HCT116 (cell line): ENCODE data around the gene SGIP1. TPM values are rescaled to one million over a fixed set of nuclear protein-coding genes. Genes with fewer than 3 reads are reported as not detected.
A peak's percentile ranks its signal among the peaks of the same experiment; 100 is the strongest.

Source experiments
- ATAC-seq: fragments of 200-7000 bp; cut with Tn5 transposase; 2 replicates; pipeline ENCODE4 v1.9.1; 2020; ENCODE audit warnings: mild to moderate bottlenecking, moderate library complexity
- BruUV-seq: library from RNA; stranded (reverse); fragments of 400-500 nt; replicated peaks from 2 replicates; lab custom pipeline; 2021; lab: Mats Ljungman, UMichigan
- CTCF ChIA-PET: fragments of 300-600 bp; sonication (Branson Sonifier 250); formaldehyde crosslinking; loops from one replicate; lab custom pipeline; 2021; ENCODE audit warnings: antibody characterized with exemption; lab: Charles Lee
- POLR2A ChIA-PET: fragments of 300-600, 350-600 bp; sonication (Branson Sonifier 250); formaldehyde crosslinking; loops from one replicate; lab custom pipeline; 2021; ENCODE audit warnings: antibody characterized with exemption; lab: Charles Lee
- RAD21 ChIA-PET, 2 experiments: fragments of 300-600 bp; sonication (Branson Sonifier 250); formaldehyde crosslinking; loops; one replicate each; lab custom pipeline; 2023; ENCODE audit warnings: low total read pairs in 2 of 2; ENCODE audit not compliant: uncharacterized antibody in 2 of 2, unreplicated experiment in 2 of 2, low non-redundant PET in 1 of 2; lab: Charles Lee
- DNase-seq: peaks from one replicate; pipeline ENCODE4 v3.0.0-alpha.2; 2010; ENCODE audit warnings: low read depth, low spot score
- H2AFZ ChIP-seq: fragments of 200-600 bp; shearing (Covaris generic), sonication (generic); 2 replicates; pipeline ENCODE4 v1.6.1; 2017; ENCODE audit warnings: low read depth, mixed run types, mixed read lengths, antibody characterized with exemption, low read length; ENCODE audit not compliant: poor library complexity, severe bottlenecking
- H3K27ac ChIP-seq: 2 replicates; pipeline ENCODE4 v1.5.1; 2012; ENCODE audit warnings: low read depth, low read length
- H3K27me3 ChIP-seq: fragments of 200-600 bp; sonication (generic); 2 replicates; pipeline ENCODE4 v1.6.1; 2016; ENCODE audit warnings: mixed run types, low read length, mixed read lengths; ENCODE audit not compliant: insufficient read depth
- H3K36me3 ChIP-seq, 2 experiments: fragments of 200-500 bp in 1 of 2; fragments of 200-600 bp in 1 of 2; sonication (Bioruptor generic) in 1 of 2; sonication (generic) in 1 of 2; 2 replicates each; pipeline versions ENCODE4 v1.5.1 to v1.6.1; 2014 to 2016; ENCODE audit warnings: low read length in 2 of 2, inconsistent platforms in 1 of 2, mixed read lengths in 1 of 2, mixed run types in 1 of 2; ENCODE audit not compliant: insufficient read depth in 2 of 2, control insufficient read depth in 1 of 2
- H3K4me1 ChIP-seq, 2 experiments: fragments of 200-600 bp in 1 of 2; sonication (generic) in 1 of 2; 2 replicates each; pipeline versions ENCODE4 v1.5.1 to v1.6.1; 2012 to 2017; ENCODE audit warnings: low read length in 2 of 2, inconsistent platforms in 1 of 2, mild to moderate bottlenecking in 1 of 2, mixed read lengths in 1 of 2, mixed run types in 1 of 2, moderate library complexity in 1 of 2; ENCODE audit not compliant: insufficient read depth in 2 of 2, control insufficient read depth in 1 of 2
- H3K4me2 ChIP-seq: fragments of 200-600 bp; sonication (generic); 2 replicates; pipeline ENCODE4 v1.6.1; 2017; ENCODE audit warnings: mixed run types, low read length, mixed read lengths
- H3K4me3 ChIP-seq, 2 experiments: fragments of 200-600 bp in 1 of 2; sonication (generic) in 1 of 2; replicated peaks in 1 of 2; 2 replicates each; pipeline ENCODE4 v1.5.1; 2011 to 2016; ENCODE audit warnings: low read length in 2 of 2, control low read depth in 1 of 2, low read depth in 1 of 2, mild to moderate bottlenecking in 1 of 2, mixed read lengths in 1 of 2, mixed run types in 1 of 2
- H3K79me2 ChIP-seq: fragments of 200-600 bp; sonication (generic); 2 replicates; pipeline ENCODE4 v1.6.1; 2017; ENCODE audit warnings: mild to moderate bottlenecking, mixed run types, low read length, moderate library complexity, mixed read lengths; ENCODE audit not compliant: insufficient read depth
- H3K9ac ChIP-seq: fragments of 200-600 bp; sonication (generic); 2 replicates; pipeline ENCODE4 v1.6.1; 2016; ENCODE audit warnings: low read length, mixed read lengths
- H3K9me2 ChIP-seq: fragments of 200-600 bp; sonication (generic), shearing (Covaris generic); 2 replicates; pipeline ENCODE4 v1.6.1; 2017; ENCODE audit warnings: mixed run types, mild to moderate bottlenecking, moderate library complexity; ENCODE audit not compliant: insufficient read depth
- H3K9me3 ChIP-seq, 2 experiments: fragments of 200-500 bp in 1 of 2; fragments of 200-600 bp in 1 of 2; sonication (Bioruptor generic) in 1 of 2; sonication (generic) in 1 of 2; 2 replicates each; pipeline ENCODE4 v1.6.1; 2014 to 2017; ENCODE audit warnings: low read length in 2 of 2, mixed read lengths in 2 of 2, inconsistent platforms in 1 of 2, low read depth in 1 of 2, mild to moderate bottlenecking in 1 of 2, mixed run types in 1 of 2, moderate library complexity in 1 of 2; ENCODE audit not compliant: control insufficient read depth in 1 of 2, insufficient read depth in 1 of 2
- H4K20me1 ChIP-seq: fragments of 200-600 bp; sonication (generic), shearing (Covaris generic); 2 replicates; pipeline ENCODE4 v1.6.1; 2017; ENCODE audit warnings: mixed run types, mild to moderate bottlenecking, moderate library complexity; ENCODE audit not compliant: insufficient read depth
- CEBPB ChIP-seq: IDR thresholded peaks from 2 replicates; pipeline ENCODE4 v1.6.1; 2012; ENCODE audit warnings: low read depth
- EZH2 ChIP-seq: fragments of 200-600 bp; sonication (generic); IDR thresholded peaks from 2 replicates; pipeline ENCODE4 v1.6.1; 2017; ENCODE audit warnings: antibody characterized with exemption, mixed run types
- EZH2phosphoT487 ChIP-seq: fragments of 200-600 bp; IDR thresholded peaks from 2 replicates; pipeline ENCODE4 v1.6.1; 2018; ENCODE audit warnings: antibody characterized with exemption, borderline replicate concordance
- FOSL1 ChIP-seq: IDR thresholded peaks from 2 replicates; pipeline ENCODE4 v1.6.1; 2012; ENCODE audit warnings: low read depth
- POLR2AphosphoS5 ChIP-seq: IDR thresholded peaks from 2 replicates; pipeline ENCODE4 v1.6.1; 2011; ENCODE audit warnings: mild to moderate bottlenecking, low read depth, low read length, moderate library complexity
- RAD21 ChIP-seq: IDR thresholded peaks from 2 replicates; pipeline ENCODE4 v1.6.1; 2012; ENCODE audit warnings: low read depth, mild to moderate bottlenecking
- SRF ChIP-seq: IDR thresholded peaks from 2 replicates; pipeline ENCODE4 v1.6.1; 2012; ENCODE audit warnings: low read depth
- ZFX ChIP-seq: fragments of 450-650 bp; IDR thresholded peaks from 2 replicates; pipeline ENCODE4 v1.6.1; 2017
- intact Hi-C: fragments of 100-400 bp; cut with micrococcal nuclease; formaldehyde crosslinking; loops from 2 replicates; pipeline ENCODE4 v1.10.0; 2022
- total RNA-seq: library from RNA; stranded (reverse); gene quantifications from one replicate; pipeline ENCODE4 v1.2.1, GENCODE V29; 2021; ENCODE audit not compliant: unreplicated experiment
- TF ChIP-seq, protein P1 (sequence below), 3 experiments: fragments of 200-600 bp in 1 of 3; sonication (generic) in 1 of 3; IDR thresholded peaks in 2 of 3; conservative IDR thresholded peaks in 1 of 3; 2 replicates each; pipeline ENCODE4 v1.5.1; 2012 to 2017; ENCODE audit warnings: low read depth in 2 of 3, low read length in 2 of 3, antibody characterized with exemption in 1 of 3, borderline replicate concordance in 1 of 3, control low read depth in 1 of 3, mild to moderate bottlenecking in 1 of 3, mixed read lengths in 1 of 3, mixed run types in 1 of 3, moderate library complexity in 1 of 3; ENCODE audit not compliant: insufficient read depth in 1 of 3

The SGIP1 gene
- total RNA-seq, 1 experiment from 2014 or later = 0.15 TPM

DNA sequence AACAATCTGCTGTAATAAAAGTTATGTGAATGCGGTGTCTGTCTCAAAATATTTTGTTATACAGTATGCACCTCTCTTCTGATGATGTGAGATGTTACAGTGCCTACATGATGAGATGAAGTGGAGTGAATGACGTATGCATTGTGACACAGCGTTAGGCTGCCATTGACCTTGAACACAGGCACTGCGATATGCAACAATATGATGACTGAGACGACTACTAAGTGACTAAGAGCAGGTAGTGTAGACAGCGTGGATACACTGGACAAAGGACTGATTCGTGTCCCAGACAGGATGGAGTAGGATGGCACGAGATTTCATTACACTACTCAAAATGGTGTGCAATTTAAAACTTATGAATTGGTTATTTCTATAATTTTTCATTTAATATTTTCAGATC, 8.4 kb downstream of the SGIP1 start:
- Histone ChIP-seq H3K9ac (peak overlapping the region; percentile 50), H4K20me1 (no peaks in the 10 kb centered on the region), H3K4me3 (no peak overlapping the region), H3K9me3 (no peaks in the 10 kb centered on the region), H3K27me3 (no peaks in the 10 kb centered on the region), H3K79me2 (no peaks in the 10 kb centered on the region), H3K27ac (peak overlapping the region; percentile 71), H2AFZ (peak overlapping the region; percentile 96), H3K4me1 (peaks cover 21 to 51% of the 10 kb centered on the region in 2 experiments), H3K36me3 (no peaks in the 10 kb centered on the region), H3K4me2 (peak overlapping the region; percentile 64), H3K9me2 (peaks cover under 1% of the 10 kb centered on the region; the same call in 1 of the 2 replicates)
- POLR2A ChIA-PET = no interaction called here
- BruUV-seq = no TSS peak
- DNase-seq = no peak
- intact Hi-C loops = no loop called here
- RAD21 ChIA-PET = no interaction called here
- no peak for ATAC-seq
- CTCF ChIA-PET = no interaction called here
- TF ChIP-seq EZH2phosphoT487 (no peak), POLR2AphosphoS5 (no peak), ZFX (no peak), SRF (no peak), EZH2 (no peak), FOSL1 (no peak), RAD21 (no peak), CEBPB (no peak)
- TF ChIP-seq, protein P1, sequence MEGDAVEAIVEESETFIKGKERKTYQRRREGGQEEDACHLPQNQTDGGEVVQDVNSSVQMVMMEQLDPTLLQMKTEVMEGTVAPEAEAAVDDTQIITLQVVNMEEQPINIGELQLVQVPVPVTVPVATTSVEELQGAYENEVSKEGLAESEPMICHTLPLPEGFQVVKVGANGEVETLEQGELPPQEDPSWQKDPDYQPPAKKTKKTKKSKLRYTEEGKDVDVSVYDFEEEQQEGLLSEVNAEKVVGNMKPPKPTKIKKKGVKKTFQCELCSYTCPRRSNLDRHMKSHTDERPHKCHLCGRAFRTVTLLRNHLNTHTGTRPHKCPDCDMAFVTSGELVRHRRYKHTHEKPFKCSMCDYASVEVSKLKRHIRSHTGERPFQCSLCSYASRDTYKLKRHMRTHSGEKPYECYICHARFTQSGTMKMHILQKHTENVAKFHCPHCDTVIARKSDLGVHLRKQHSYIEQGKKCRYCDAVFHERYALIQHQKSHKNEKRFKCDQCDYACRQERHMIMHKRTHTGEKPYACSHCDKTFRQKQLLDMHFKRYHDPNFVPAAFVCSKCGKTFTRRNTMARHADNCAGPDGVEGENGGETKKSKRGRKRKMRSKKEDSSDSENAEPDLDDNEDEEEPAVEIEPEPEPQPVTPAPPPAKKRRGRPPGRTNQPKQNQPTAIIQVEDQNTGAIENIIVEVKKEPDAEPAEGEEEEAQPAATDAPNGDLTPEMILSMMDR (IDR thresholded peaks at IDR 0.05 in 2 of 3, conservative IDR thresholded peaks at IDR 0.05 in 1 of 3; ENCODE audit: borderline replicate concordance in 1 of 3, insufficient read depth in 1 of 3, low read depth in 2 of 3, low read length in 2 of 3) = no peak
